ENCODE data around the gene TAF1. TPM values are rescaled to one million over a fixed set of nuclear protein-coding genes. Genes with fewer than 3 reads are reported as not detected.

TAF1 gene
- total and polyA plus RNA-seq, 9 of the 15 experiments (the other 6 are each of a cell fraction or from before 2014, with no cell fraction given) = 6.4 to 45.1 (median 38.1) TPM

- TF ChIP-seq ZNF639 (CRISPR knock-in tag; conservative IDR thresholded peaks at IDR 0.05 in 1 of 2, IDR thresholded peaks at IDR 0.05 in 1 of 2) = peak in 1 of 2 experiments; percentile 77; a peak in 2 of 4 replicates
- TF ChIP-seq PHB (CRISPR knock-in tag; IDR thresholded peaks at IDR 0.05) = no peak
- no peak for TF ChIP-seq GTF2F1 (IDR thresholded peaks at IDR 0.05; ENCODE audit: low read depth, low read length)
- no peak for TF ChIP-seq BDP1 (IDR thresholded peaks at IDR 0.05; ENCODE audit: insufficient read depth, insufficient read length)
- TF ChIP-seq EP300 (IDR thresholded peaks at IDR 0.05; ENCODE audit: low read length) = peak; percentile 60
- peak; percentile 13 to 91 (median 79) for TF ChIP-seq YY1 (IDR thresholded peaks at IDR 0.05; ENCODE audit: borderline replicate concordance in 1 of 3, control insufficient read depth in 1 of 3, extremely low read depth in 1 of 3, insufficient read depth in 3 of 3, insufficient read length in 1 of 3, insufficient replicate concordance in 2 of 3, low read depth in 1 of 3, low read length in 2 of 3)
- TF ChIP-seq CHCHD3 (CRISPR knock-in tag; IDR thresholded peaks at IDR 0.05) = no peak
- TF ChIP-seq XRCC4 (IDR thresholded peaks at IDR 0.05; ENCODE audit: extremely low read depth, insufficient read depth, insufficient read length) = no peak
- TF ChIP-seq RAD51 (IDR thresholded peaks at IDR 0.05; ENCODE audit: borderline replicate concordance, low read depth) = peak; percentile 96
- TF ChIP-seq MECOM (CRISPR knock-in tag; IDR thresholded peaks at IDR 0.05) = no peak
- TF ChIP-seq CREB1 (IDR thresholded peaks at IDR 0.05) = 0 out of 2 replicates have a peak, but pooled peaks have one; percentile 13
- peak; percentile 22; the same call in 1 of the 2 replicates for TF ChIP-seq CREB1 (CRISPR knock-in tag; IDR thresholded peaks at IDR 0.05)
- TF ChIP-seq POLR2AphosphoS5 (IDR thresholded peaks at IDR 0.05; ENCODE audit: control insufficient read depth, insufficient read depth, low read depth, low read length) = peak; percentile 71
- no peak for TF ChIP-seq MAFK (IDR thresholded peaks at IDR 0.05; ENCODE audit: low read length)
- TF ChIP-seq USF1 (CRISPR knock-in tag; IDR thresholded peaks at IDR 0.05) = peak; percentile 95
- TF ChIP-seq SP1 (CRISPR knock-in tag; IDR thresholded peaks at IDR 0.05) = peak; percentile 39; the same call in 1 of the 2 replicates
- TF ChIP-seq TFE3 (CRISPR knock-in tag; IDR thresholded peaks at IDR 0.05) = peak; percentile 96
- no peak for TF ChIP-seq NR3C1 (CRISPR knock-in tag; IDR thresholded peaks at IDR 0.05)
- no peak for TF ChIP-seq ZNF584 (CRISPR knock-in tag; IDR thresholded peaks at IDR 0.05; ENCODE audit: low read depth)
- TF ChIP-seq USF2 (CRISPR knock-in tag; IDR thresholded peaks at IDR 0.05) = peak; percentile 94
- no peak for TF ChIP-seq CC2D1A (IDR thresholded peaks at IDR 0.05)
- peak; percentile 76 for TF ChIP-seq POLR2G (IDR thresholded peaks at IDR 0.05; ENCODE audit: low read depth, low read length)
- 0 out of 2 replicates have a peak, but pooled peaks have one; percentile 3 for TF ChIP-seq MEF2D (tag; conservative IDR thresholded peaks at IDR 0.05; ENCODE audit: low read depth)
Observed at GRCh38 chrX:71365875-71366673, at the start of gene TAF1 (continued).

All from K562 (cell line).